Suppressor macrophage treated with lipopolysaccharide for 1 hour (primary cell): ENCODE results near the gene CCDC13.
"Not testable (repeated sequence)": the region's sequence is repeated elsewhere in the genome, so short reads cannot be mapped to it uniquely, and the experiment has no call there.

ENCODE experiments used
- DNase-seq, 3 donors: peaks; one replicate each; pipeline ENCODE4 v3.0.0-alpha.2; 2020 to 2022

CCDC13 gene

GRCh38 chr3:42772670-42773408, at the start of gene CCDC13:
TSS of gene CCDC13 (minus strand) at chr3:42773253. CDS start at chr3:42758345, 14,908 bp downstream.
- DNase-seq, result peak; percentile 98

GRCh38 chr3:42822828-42823227, 49.8 kb upstream of the CCDC13 start:
- DNase-seq, result no peak

GRCh38 chr3:42820746-42821051, 47.6 kb upstream of the CCDC13 start:
- no peak for DNase-seq

GRCh38 chr3:42819351-42819965, 46.4 kb upstream of the CCDC13 start:
- no peak for DNase-seq

GRCh38 chr3:42815826-42816225, 42.8 kb upstream of the CCDC13 start:
- no peak for DNase-seq

- no peak for DNase-seq
Observed at GRCh38 chr3:42814914-42815507, 42.0 kb upstream of the CCDC13 start.

GRCh38 chr3:42814246-42814645, 41.2 kb upstream of the CCDC13 start:
- no peak for DNase-seq

- DNase-seq, result peak; percentile 30 to 60 (median 49)
Observed at GRCh38 chr3:42811118-42811883, 38.2 kb upstream of the CCDC13 start.

- DNase-seq, result not testable (repeated sequence)
Observed at GRCh38 chr3:42810706-42811105, 37.7 kb upstream of the CCDC13 start.

GRCh38 chr3:42809202-42809601, 36.1 kb upstream of the CCDC13 start, which contains the start of gene ACKR2:
TSS of gene ACKR2 (plus strand) at chr3:42809445. CDS start at chr3:42864503, 55,058 bp downstream.
- no peak for DNase-seq

GRCh38 chr3:42807929-42808328, 34.9 kb upstream of the CCDC13 start:
- no peak for DNase-seq

- DNase-seq, result peak in 1 of 3 donors; percentile 16
Observed at GRCh38 chr3:42805141-42805821, 32.2 kb upstream of the CCDC13 start.

- no peak for DNase-seq
Observed at GRCh38 chr3:42804831-42805132, 31.7 kb upstream of the CCDC13 start.

GRCh38 chr3:42804106-42804830, 31.2 kb upstream of the CCDC13 start, which contains the start of gene HIGD1A:
TSS of gene HIGD1A (minus strand) at chr3:42804490. CDS start at chr3:42794253, 10,237 bp downstream.
- peak; percentile 96 to 98 (median 98) for DNase-seq

GRCh38 chr3:42803414-42804105, 30.5 kb upstream of the CCDC13 start:
- peak; percentile 21 to 46 (median 28) for DNase-seq

GRCh38 chr3:42802876-42803413, 29.9 kb upstream of the CCDC13 start:
- DNase-seq, result no peak

GRCh38 chr3:42801784-42802183, 28.7 kb upstream of the CCDC13 start:
- no peak for DNase-seq

GRCh38 chr3:42801048-42801620, 28.1 kb upstream of the CCDC13 start:
- DNase-seq, result no peak

GRCh38 chr3:42800251-42800650, 27.2 kb upstream of the CCDC13 start:
- DNase-seq, result peak in 1 of 3 donors; percentile 30

GRCh38 chr3:42799376-42799775, 26.3 kb upstream of the CCDC13 start:
- DNase-seq, result no peak
